ENCODE measurements around the gene LDLRAD3. TPM values are rescaled to one million over a fixed set of nuclear protein-coding genes. Genes with fewer than 3 reads are reported as not detected.
A peak's percentile ranks its signal among the peaks of the same experiment; 100 is the strongest.
"Not testable (repeated sequence)": the region's sequence is repeated elsewhere in the genome, so short reads cannot be mapped to it uniquely, and the experiment has no call there.

LDLRAD3 gene
- polyA plus RNA-seq, 3 donors: 7.3 to 14.1 (median 10.4) TPM

GRCh38 chr11:36041988-36042611 is 98.2 kb downstream of the LDLRAD3 start:
- no peak overlapping the region for H3K4me2 ChIP-seq (replicated peaks; ENCODE audit: extremely low read depth, low read length, poor library complexity, severe bottlenecking)
- H3K27me3 ChIP-seq (ENCODE audit: control insufficient read depth in 2 of 2, insufficient read depth in 2 of 2, low read length in 2 of 2): no peaks in the 10 kb centered on the region
- Mint-ChIP-seq H3K4me3 (no peak overlapping the region), H3K27me3 (ENCODE audit: low read depth in 3 of 3) (peaks cover 0 to 4% (median 0%) of the 10 kb centered on the region in 3 donors), H3K9me3 (peaks cover 0 to 2% (median 1%) of the 10 kb centered on the region in 7 donors), H3K4me1 (peaks cover 2% of the 10 kb centered on the region), H3K36me3 (peaks cover 22 to 29% of the 10 kb centered on the region in 2 donors), H3K27ac (no peak overlapping the region)
- DNase-seq: no peak
- H3K27ac ChIP-seq (ENCODE audit: low read depth in 1 of 2, low read length in 2 of 2): no peak overlapping the region
- no peak overlapping the region for H3K9ac ChIP-seq (ENCODE audit: insufficient read depth, low read length, poor library complexity, severe bottlenecking)
- H3K79me2 ChIP-seq (ENCODE audit: insufficient read depth, low read length): no peaks in the 10 kb centered on the region
- intact Hi-C loops (cut with micrococcal nuclease): loop anchor here in 1 of 2 donors (5.0 kb wide), 1 partner anchor 225 kb away; no protein-coding TSS in a partner anchor
- peaks cover 5% of the 10 kb centered on the region for H4K20me1 ChIP-seq (ENCODE audit: insufficient read depth, low read length)
- H3K36me3 ChIP-seq (replicated peaks in 1 of 2; ENCODE audit: control insufficient read depth in 1 of 2, insufficient read depth in 2 of 2, low read length in 2 of 2): peaks cover 0 to 12% of the 10 kb centered on the region in 2 donors
- H3K9me3 ChIP-seq (replicated peaks in 1 of 2; ENCODE audit: control insufficient read depth in 1 of 2, insufficient read depth in 1 of 2, low read length in 2 of 2): no peaks in the 10 kb centered on the region
- 57% methylated on average over 1 of the region's 5 CpGs for WGBS (ENCODE audit: insufficient coverage)
- H3K4me3 ChIP-seq (replicated peaks in 1 of 3; ENCODE audit: low read depth in 2 of 3, low read length in 3 of 3): no peak overlapping the region
- no peak overlapping the region for H2AFZ ChIP-seq (ENCODE audit: insufficient read depth, low read depth, low read length, poor library complexity, severe bottlenecking)
- no peaks in the 10 kb centered on the region for H3K4me1 ChIP-seq (ENCODE audit: control insufficient read depth in 1 of 2, insufficient read depth in 2 of 2, low read length in 2 of 2)
- TF ChIP-seq CTCF (IDR thresholded peaks at IDR 0.05): peak; percentile 71

- no peak overlapping the region for H3K27ac Mint-ChIP-seq
- Histone ChIP-seq H3K27ac (ENCODE audit: low read depth in 1 of 2, low read length in 2 of 2) (no peak overlapping the region), H3K4me2 (replicated peaks; ENCODE audit: extremely low read depth, low read length, poor library complexity, severe bottlenecking) (no peak overlapping the region), H3K4me1 (ENCODE audit: control insufficient read depth in 1 of 2, insufficient read depth in 2 of 2, low read length in 2 of 2) (no peaks in the 10 kb centered on the region), H3K36me3 (replicated peaks in 1 of 2; ENCODE audit: control insufficient read depth in 1 of 2, insufficient read depth in 2 of 2, low read length in 2 of 2) (no peaks in the 10 kb centered on the region), H3K27me3 (ENCODE audit: control insufficient read depth in 2 of 2, insufficient read depth in 2 of 2, low read length in 2 of 2) (no peaks in the 10 kb centered on the region), H3K4me3 (replicated peaks in 1 of 3; ENCODE audit: low read depth in 2 of 3, low read length in 3 of 3) (no peak overlapping the region), H3K9me3 (replicated peaks in 1 of 2; ENCODE audit: control insufficient read depth in 1 of 2, insufficient read depth in 1 of 2, low read length in 2 of 2) (no peaks in the 10 kb centered on the region), H4K20me1 (ENCODE audit: insufficient read depth, low read length) (peaks cover 5% of the 10 kb centered on the region), H2AFZ (ENCODE audit: insufficient read depth, low read depth, low read length, poor library complexity, severe bottlenecking) (no peak overlapping the region), H3K79me2 (ENCODE audit: insufficient read depth, low read length) (no peaks in the 10 kb centered on the region), H3K9ac (ENCODE audit: insufficient read depth, low read length, poor library complexity, severe bottlenecking) (no peak overlapping the region)
- intact Hi-C loops (cut with micrococcal nuclease): loop anchor here in 1 of 2 donors (5.0 kb wide), 1 partner anchor 223 kb away; no protein-coding TSS in a partner anchor
- peaks cover 0 to 4% (median 0%) of the 10 kb centered on the region in 3 donors for H3K27me3 Mint-ChIP-seq (ENCODE audit: low read depth in 3 of 3)
- no peak overlapping the region for H3K4me3 Mint-ChIP-seq
- no peak for DNase-seq
- peaks cover 10 to 14% of the 10 kb centered on the region in 2 donors for H3K36me3 Mint-ChIP-seq
- no peak for TF ChIP-seq CTCF (IDR thresholded peaks at IDR 0.05)
- H3K9me3 Mint-ChIP-seq: peaks cover 0 to 5% (median 1%) of the 10 kb centered on the region in 7 donors
- 73% methylated on average over 2 of the region's 4 CpGs for WGBS (ENCODE audit: insufficient coverage)
- peaks cover 2% of the 10 kb centered on the region for H3K4me1 Mint-ChIP-seq
Measured at GRCh38 chr11:36044636-36045035, 100.8 kb downstream of the LDLRAD3 start.

- H3K4me3 Mint-ChIP-seq; H3K4me3 ChIP-seq (replicated peaks in 1 of 3; ENCODE audit: low read depth in 2 of 3, low read length in 3 of 3); H3K27ac Mint-ChIP-seq; H3K4me1 Mint-ChIP-seq; H3K27ac ChIP-seq (ENCODE audit: low read depth in 1 of 2, low read length in 2 of 2); H3K4me1 ChIP-seq (ENCODE audit: control insufficient read depth in 1 of 2, insufficient read depth in 2 of 2, low read length in 2 of 2); H2AFZ ChIP-seq (ENCODE audit: insufficient read depth, low read depth, low read length, poor library complexity, severe bottlenecking); H3K27me3 ChIP-seq (ENCODE audit: control insufficient read depth in 2 of 2, insufficient read depth in 2 of 2, low read length in 2 of 2); H4K20me1 ChIP-seq (ENCODE audit: insufficient read depth, low read length); H3K36me3 ChIP-seq (replicated peaks in 1 of 2; ENCODE audit: control insufficient read depth in 1 of 2, insufficient read depth in 2 of 2, low read length in 2 of 2); H3K27me3 Mint-ChIP-seq (ENCODE audit: low read depth in 3 of 3); intact Hi-C loops (cut with micrococcal nuclease); H3K79me2 ChIP-seq (ENCODE audit: insufficient read depth, low read length); H3K9me3 Mint-ChIP-seq; H3K9ac ChIP-seq (ENCODE audit: insufficient read depth, low read length, poor library complexity, severe bottlenecking); H3K9me3 ChIP-seq (replicated peaks in 1 of 2; ENCODE audit: control insufficient read depth in 1 of 2, insufficient read depth in 1 of 2, low read length in 2 of 2); DNase-seq; H3K4me2 ChIP-seq (replicated peaks; ENCODE audit: extremely low read depth, low read length, poor library complexity, severe bottlenecking): not testable (repeated sequence)
- 100% methylated on average over 2 of the region's 3 CpGs for WGBS (ENCODE audit: insufficient coverage)
- H3K36me3 Mint-ChIP-seq: peaks cover 6 to 14% of the 10 kb centered on the region in 2 donors
Measured at GRCh38 chr11:36045945-36046344, 102.1 kb downstream of the LDLRAD3 start.
